GM12878 (cell line): Measurements from ENCODE around the gene PPP1R14B.

Experiments
- ATF7 ChIP-seq: fragments of 450-650 bp; IDR thresholded peaks from 2 replicates; pipeline ENCODE4 v1.6.1; 2016; ENCODE audit warnings: low read depth, mild to moderate bottlenecking
- BHLHE40 ChIP-seq, 2 experiments: fragments of 450-650 bp in 1 of 2; IDR thresholded peaks; 2 replicates each; pipeline ENCODE4 v1.6.1; 2011 to 2017; ENCODE audit warnings: low read depth in 2 of 2, borderline replicate concordance in 1 of 2, improper control_type of control experiment in 1 of 2, low read length in 1 of 2, mild to moderate bottlenecking in 1 of 2
- JUND ChIP-seq: IDR thresholded peaks from 2 replicates; pipeline ENCODE4 v1.6.1; 2012; ENCODE audit warnings: low read depth, mild to moderate bottlenecking, low read length, improper control_type of control experiment, moderate library complexity
- KDM1A ChIP-seq: fragments of 200-600 bp; sonication (generic); IDR thresholded peaks from 2 replicates; pipeline ENCODE4 v1.6.1; 2016; ENCODE audit warnings: borderline replicate concordance
- POLR2A ChIP-seq: IDR thresholded peaks from 2 replicates; pipeline ENCODE4 v1.6.1; 2011; ENCODE audit warnings: low read depth, mild to moderate bottlenecking, low read length
- POU2F2 ChIP-seq: IDR thresholded peaks from 3 replicates; pipeline ENCODE4 v1.6.1; 2011; ENCODE audit warnings: low read depth, mild to moderate bottlenecking, low read length, borderline replicate concordance
- SMC3 ChIP-seq: IDR thresholded peaks from 2 replicates; pipeline ENCODE4 v1.6.1; 2011; ENCODE audit warnings: low read length, improper control_type of control experiment, borderline replicate concordance
- TAF1 ChIP-seq: IDR thresholded peaks from 2 replicates; pipeline ENCODE4 v1.6.1; 2011; ENCODE audit warnings: mild to moderate bottlenecking, low read depth, low read length, borderline replicate concordance
- TF ChIP-seq, protein P1 (sequence below): fragments of 450-650 bp; IDR thresholded peaks from 2 replicates; pipeline ENCODE4 v1.6.1; 2018; ENCODE audit warnings: mild to moderate bottlenecking, low read depth, moderate library complexity; ENCODE audit not compliant: partially characterized antibody
- TF ChIP-seq, protein P2 (sequence below), 3 experiments: IDR thresholded peaks in 2 of 3; conservative IDR thresholded peaks in 1 of 3; 2 replicates each; pipeline ENCODE4 v1.5.1; 2011; ENCODE audit warnings: low read depth in 3 of 3, low read length in 3 of 3, mild to moderate bottlenecking in 3 of 3, control low read depth in 2 of 3, moderate library complexity in 2 of 3, inconsistent platforms in 1 of 3, mixed read lengths in 1 of 3; ENCODE audit not compliant: control insufficient read depth in 2 of 3, insufficient read depth in 1 of 3; ENCODE audit errors: extremely low read depth in 1 of 3
- TF ChIP-seq, protein P3 (sequence below): IDR thresholded peaks from 2 replicates; pipeline ENCODE4 v1.6.1; 2012; ENCODE audit warnings: low read length, inconsistent platforms

DNA sequence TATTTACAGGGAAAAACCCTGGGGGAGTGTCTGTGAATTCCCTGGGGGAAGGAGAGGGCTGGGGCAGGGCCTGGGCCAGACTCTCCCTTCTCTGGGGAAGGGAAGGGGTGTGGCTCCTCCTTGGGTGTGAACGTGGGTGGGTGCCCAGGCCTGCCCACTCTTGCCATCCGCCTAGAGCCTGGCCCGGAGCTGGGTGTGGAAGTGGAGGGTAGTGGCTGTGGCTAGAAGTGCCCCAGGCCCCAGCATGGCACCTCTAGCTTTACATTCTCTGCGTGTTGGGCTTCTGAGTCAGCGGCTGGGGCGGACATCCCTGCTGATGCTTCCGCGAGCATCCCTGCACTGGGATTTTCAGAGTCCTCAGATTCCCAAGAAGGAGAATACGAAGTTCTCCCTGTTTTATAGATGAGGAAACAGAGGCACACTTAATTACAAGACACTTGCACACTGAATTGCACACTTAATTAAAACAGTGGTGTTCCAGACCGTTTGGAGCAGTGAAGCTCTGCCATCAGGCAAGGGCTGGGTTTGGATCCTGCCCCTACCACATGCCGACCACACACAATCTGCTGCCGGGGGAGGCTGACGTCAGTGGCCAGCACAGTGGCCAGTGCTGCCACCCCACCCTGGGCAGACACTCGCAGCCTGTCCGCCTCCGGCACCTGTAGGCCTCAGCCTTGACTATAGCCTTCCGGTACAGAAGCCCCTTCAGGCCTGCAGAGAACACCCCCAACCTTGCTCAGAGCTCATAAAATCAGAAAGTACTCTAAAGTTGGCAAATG lies 30.1 kb upstream of the PPP1R14B start:
- TF ChIP-seq, protein P1, sequence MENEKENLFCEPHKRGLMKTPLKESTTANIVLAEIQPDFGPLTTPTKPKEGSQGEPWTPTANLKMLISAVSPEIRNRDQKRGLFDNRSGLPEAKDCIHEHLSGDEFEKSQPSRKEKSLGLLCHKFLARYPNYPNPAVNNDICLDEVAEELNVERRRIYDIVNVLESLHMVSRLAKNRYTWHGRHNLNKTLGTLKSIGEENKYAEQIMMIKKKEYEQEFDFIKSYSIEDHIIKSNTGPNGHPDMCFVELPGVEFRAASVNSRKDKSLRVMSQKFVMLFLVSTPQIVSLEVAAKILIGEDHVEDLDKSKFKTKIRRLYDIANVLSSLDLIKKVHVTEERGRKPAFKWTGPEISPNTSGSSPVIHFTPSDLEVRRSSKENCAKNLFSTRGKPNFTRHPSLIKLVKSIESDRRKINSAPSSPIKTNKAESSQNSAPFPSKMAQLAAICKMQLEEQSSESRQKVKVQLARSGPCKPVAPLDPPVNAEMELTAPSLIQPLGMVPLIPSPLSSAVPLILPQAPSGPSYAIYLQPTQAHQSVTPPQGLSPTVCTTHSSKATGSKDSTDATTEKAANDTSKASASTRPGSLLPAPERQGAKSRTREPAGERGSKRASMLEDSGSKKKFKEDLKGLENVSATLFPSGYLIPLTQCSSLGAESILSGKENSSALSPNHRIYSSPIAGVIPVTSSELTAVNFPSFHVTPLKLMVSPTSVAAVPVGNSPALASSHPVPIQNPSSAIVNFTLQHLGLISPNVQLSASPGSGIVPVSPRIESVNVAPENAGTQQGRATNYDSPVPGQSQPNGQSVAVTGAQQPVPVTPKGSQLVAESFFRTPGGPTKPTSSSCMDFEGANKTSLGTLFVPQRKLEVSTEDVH: no peak
- TF ChIP-seq KDM1A: no peak
- no peak for TF ChIP-seq ATF7
- no peak for TF ChIP-seq BHLHE40 (IDR thresholded peaks at IDR 0.05; ENCODE audit: borderline replicate concordance in 1 of 2, low read depth in 2 of 2, low read length in 1 of 2)
- TF ChIP-seq, protein P2, sequence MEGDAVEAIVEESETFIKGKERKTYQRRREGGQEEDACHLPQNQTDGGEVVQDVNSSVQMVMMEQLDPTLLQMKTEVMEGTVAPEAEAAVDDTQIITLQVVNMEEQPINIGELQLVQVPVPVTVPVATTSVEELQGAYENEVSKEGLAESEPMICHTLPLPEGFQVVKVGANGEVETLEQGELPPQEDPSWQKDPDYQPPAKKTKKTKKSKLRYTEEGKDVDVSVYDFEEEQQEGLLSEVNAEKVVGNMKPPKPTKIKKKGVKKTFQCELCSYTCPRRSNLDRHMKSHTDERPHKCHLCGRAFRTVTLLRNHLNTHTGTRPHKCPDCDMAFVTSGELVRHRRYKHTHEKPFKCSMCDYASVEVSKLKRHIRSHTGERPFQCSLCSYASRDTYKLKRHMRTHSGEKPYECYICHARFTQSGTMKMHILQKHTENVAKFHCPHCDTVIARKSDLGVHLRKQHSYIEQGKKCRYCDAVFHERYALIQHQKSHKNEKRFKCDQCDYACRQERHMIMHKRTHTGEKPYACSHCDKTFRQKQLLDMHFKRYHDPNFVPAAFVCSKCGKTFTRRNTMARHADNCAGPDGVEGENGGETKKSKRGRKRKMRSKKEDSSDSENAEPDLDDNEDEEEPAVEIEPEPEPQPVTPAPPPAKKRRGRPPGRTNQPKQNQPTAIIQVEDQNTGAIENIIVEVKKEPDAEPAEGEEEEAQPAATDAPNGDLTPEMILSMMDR (IDR thresholded peaks at IDR 0.05 in 2 of 3, conservative IDR thresholded peaks at IDR 0.05 in 1 of 3; ENCODE audit: control insufficient read depth in 2 of 3, extremely low read depth in 1 of 3, insufficient read depth in 1 of 3, low read depth in 3 of 3, low read length in 3 of 3): no peak
- no peak for TF ChIP-seq TAF1
- TF ChIP-seq SMC3: no peak
- TF ChIP-seq POLR2A: no peak
- no peak for TF ChIP-seq POU2F2
- TF ChIP-seq JUND: no peak
- TF ChIP-seq, protein P3, sequence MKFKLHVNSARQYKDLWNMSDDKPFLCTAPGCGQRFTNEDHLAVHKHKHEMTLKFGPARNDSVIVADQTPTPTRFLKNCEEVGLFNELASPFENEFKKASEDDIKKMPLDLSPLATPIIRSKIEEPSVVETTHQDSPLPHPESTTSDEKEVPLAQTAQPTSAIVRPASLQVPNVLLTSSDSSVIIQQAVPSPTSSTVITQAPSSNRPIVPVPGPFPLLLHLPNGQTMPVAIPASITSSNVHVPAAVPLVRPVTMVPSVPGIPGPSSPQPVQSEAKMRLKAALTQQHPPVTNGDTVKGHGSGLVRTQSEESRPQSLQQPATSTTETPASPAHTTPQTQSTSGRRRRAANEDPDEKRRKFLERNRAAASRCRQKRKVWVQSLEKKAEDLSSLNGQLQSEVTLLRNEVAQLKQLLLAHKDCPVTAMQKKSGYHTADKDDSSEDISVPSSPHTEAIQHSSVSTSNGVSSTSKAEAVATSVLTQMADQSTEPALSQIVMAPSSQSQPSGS: no peak
